ENCODE results near the gene TGFB1I1.

GRCh38 chr16:31507617-31507928 is 35.6 kb downstream of the TGFB1I1 start:
- no peak for TF ChIP-seq POLR2A (IDR thresholded peaks at IDR 0.05)
- TF ChIP-seq, protein P1, sequence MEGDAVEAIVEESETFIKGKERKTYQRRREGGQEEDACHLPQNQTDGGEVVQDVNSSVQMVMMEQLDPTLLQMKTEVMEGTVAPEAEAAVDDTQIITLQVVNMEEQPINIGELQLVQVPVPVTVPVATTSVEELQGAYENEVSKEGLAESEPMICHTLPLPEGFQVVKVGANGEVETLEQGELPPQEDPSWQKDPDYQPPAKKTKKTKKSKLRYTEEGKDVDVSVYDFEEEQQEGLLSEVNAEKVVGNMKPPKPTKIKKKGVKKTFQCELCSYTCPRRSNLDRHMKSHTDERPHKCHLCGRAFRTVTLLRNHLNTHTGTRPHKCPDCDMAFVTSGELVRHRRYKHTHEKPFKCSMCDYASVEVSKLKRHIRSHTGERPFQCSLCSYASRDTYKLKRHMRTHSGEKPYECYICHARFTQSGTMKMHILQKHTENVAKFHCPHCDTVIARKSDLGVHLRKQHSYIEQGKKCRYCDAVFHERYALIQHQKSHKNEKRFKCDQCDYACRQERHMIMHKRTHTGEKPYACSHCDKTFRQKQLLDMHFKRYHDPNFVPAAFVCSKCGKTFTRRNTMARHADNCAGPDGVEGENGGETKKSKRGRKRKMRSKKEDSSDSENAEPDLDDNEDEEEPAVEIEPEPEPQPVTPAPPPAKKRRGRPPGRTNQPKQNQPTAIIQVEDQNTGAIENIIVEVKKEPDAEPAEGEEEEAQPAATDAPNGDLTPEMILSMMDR (IDR thresholded peaks at IDR 0.05): no peak

Measured in breast epithelium (tissue), 3 donors.